GM18502 (cell line): Measurements from ENCODE around the gene MARCHF7.
"Not testable (repeated sequence)": the region's sequence is repeated elsewhere in the genome, so short reads cannot be mapped to it uniquely, and the experiment has no call there.

Source experiments
- ATAC-seq: cut with Tn5 transposase; IDR thresholded peaks from one replicate; pipeline ENCODE4 v1.9.1; 2021; ENCODE audit warnings: mild to moderate bottlenecking; ENCODE audit not compliant: unreplicated experiment, poor library complexity

The MARCHF7 gene

DNA sequence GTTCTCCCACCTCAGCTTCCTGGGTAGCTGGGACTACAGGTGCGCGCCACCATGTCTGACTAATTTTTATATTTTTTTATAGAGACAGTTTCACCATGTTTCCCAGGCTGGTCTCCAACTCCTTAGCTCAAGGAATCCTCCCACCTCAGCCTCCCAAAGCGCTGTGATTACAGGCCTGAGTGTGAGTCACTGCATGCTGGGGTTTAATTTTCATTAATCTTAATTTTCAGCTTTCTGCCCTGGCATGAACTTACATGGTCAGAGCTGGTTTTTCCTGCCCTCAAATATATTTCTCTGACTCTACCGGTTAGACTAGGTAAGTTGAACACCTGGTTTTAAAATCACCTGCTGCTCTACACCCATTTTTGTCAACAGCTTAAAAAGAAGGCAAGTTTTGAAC is 3.1 kb downstream of the MARCHF7 start:
- no peak for ATAC-seq

DNA sequence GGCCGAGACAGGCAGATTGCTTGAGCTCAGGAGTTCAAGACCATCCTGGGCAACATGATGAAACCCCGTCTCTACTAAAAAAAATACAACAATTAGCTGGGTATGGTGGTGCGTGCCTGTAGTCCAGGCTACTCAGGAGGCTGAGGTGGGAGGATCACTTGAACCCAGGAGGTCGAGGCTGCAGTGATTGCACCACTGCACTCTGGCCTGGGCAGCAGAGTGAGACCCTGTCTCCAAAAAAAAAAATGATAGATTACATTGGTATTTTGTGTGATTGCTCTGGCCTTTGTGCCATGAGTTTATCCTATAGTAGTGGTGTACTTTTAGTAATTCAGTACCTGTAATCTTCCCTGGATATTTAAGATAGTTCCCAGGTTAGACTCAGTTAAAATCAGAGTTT is 4.1 kb downstream of the MARCHF7 start:
- ATAC-seq: not testable (repeated sequence)

DNA sequence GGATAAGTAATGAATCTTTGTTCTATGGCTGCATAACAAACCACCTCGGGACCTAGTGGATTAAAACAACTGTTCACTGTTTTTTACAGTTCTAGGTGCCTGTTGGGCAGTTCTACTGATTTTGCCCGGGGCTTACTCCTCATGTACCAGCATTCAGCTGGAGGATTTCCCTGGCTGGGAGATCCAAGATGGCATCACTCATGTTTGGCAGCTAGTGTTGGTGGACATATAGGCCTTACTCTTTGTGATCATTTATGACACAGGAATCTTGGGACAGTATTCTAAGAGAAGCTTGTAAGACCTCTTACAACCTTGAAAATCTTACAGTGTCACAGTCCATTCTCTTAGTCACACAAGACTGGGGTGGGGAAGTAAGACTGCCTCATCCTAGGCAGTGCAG is 4.6 kb downstream of the MARCHF7 start:
- no peak for ATAC-seq

DNA sequence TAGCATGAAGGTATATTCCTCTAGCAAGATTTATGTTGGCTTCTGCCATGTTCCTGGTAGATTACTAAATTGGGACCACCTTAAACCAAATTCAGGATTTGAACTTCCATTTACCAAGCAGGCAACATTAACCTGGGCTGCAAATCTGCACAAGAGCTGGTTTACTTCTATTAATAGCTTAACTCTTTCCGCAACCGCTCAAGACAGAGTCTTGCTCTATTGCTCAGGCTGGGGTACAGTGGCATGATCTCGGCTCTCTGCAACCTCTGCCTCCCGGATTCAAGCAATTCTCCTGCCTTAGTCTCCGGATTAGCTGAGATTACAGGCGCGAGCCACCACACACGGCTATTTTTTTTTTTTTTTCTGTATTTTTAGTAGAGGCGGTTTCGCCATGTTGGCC is 8.4 kb downstream of the MARCHF7 start:
- ATAC-seq: no peak

DNA sequence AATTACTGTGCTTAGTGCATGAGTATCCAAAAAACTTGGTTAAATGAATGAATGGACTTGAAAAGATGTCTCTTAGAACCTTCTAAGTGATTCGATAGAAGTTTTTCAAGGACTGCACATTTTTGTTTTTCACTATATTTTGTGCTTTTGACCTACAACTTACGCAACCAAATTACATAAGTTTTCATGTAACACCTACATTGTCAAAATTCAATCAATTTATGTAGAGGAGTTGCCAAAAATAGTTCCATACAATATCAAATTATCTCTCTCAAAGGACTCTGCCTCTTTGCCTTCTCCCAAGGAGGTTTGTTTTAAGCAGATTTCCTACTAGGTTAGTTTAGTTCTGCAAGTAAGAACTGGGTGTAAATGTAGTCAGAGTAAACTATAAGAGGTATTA is 10.3 kb downstream of the MARCHF7 start:
- ATAC-seq: no peak

DNA sequence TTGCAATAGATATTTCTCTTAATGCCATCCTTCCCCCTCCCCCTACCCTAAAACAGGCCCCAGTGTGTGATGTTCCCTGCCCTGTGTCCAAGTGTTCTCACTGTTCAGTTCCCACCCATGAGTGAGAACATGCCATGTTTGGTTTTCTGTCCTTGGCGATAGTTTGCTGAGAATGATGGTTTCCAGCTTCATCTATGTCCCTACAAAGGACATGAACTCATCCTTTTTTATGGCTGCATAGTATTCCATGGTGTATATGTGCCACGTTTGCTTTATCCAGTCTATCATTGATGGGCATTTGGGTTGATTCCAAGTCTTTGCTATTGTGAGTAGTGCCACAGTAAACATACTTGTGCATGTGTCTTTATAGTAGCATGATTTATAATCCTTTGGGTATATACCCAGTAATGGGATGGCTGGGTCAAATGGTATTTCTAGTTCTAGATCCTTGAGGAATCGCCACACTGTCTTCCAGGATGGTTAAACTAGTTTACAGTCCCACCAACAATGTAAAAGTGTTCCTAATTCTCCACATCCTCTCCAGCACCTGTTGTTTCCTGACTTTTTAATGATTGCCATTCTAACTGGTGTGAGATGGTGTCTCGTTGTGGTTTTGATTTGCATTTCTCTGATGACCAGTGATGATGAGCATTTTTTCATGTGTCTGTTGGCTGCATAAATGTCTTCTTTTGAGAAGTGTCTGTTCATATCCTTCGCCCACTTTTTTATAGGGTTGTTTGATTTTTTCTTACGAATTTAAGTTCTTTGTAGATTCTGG is 12.7 kb downstream of the MARCHF7 start:
- not testable (repeated sequence) for ATAC-seq

DNA sequence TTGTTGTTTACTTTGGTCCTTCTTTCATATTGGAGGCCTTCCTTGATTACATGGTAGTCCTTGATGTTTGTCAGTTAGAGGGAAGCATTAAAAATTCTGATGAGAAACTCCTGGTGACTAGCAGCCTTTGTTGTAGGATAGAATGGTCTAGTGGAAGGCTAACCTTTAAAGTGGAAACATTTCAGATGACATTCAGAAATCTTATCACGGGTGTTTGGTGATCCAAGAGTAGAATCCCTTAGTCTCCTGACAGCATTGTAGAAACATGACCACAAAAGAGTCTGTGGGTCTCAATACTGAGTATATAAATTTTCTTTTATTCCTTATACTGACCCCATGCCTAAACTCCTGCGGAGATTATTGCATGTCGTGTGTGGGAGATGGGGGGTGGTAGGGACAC is 13.4 kb downstream of the MARCHF7 start:
- no peak for ATAC-seq

DNA sequence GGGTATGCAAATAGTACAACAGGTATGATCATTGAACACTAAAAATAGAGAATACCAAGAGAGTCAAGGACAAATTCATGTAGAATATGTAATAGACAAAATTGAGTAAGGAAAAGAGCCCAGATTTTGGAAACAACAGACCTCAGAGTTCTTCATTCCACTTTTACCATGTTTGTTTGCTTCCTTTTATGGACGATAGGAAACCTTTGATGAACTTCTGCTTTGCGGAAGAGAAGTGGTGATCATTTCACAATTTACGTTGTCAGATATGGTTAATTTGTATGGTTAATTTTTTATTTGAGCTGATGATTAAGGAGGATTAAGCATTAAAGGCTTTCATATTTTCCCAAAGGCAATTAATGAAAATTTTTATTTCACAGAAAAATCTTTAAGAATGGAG is 16.3 kb downstream of the MARCHF7 start:
- no peak for ATAC-seq

DNA sequence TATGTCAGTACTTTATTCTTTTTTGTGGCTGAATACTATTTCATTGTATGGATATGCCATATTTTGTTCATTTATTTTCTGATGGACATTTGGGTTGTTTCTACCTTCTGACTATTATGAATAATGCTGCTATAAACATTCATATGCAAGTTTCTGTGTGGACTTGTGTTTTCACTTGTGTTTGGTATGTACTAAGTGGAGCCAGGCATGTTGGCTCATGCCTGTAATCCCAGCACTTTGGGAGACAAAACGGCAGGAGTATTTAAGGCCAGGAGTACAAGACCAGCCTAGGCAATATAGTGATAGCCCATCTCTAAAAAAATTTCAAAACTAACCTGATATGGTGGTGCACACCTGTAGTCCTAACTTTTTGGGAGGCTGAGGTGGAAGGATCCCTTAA is 23.3 kb downstream of the MARCHF7 start:
- no peak for ATAC-seq

DNA sequence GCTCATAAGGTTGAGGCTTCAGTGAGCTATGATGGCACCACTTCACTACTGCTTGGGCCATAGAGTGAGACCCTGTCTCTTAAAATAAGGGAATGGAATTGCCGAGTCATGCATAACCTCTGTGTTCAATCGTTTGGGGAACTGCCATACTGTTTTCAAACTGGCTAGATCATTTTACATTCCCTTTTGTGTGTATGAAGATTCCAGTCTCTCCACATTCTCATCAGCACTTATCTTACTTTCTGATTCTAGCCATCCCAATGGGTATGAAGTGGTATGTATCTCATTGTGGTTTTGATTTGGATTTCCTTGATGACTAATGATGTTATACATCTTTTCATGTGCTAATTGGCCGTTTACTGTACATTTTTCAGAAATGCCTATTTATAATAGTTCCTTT is 23.7 kb downstream of the MARCHF7 start:
- no peak for ATAC-seq

DNA sequence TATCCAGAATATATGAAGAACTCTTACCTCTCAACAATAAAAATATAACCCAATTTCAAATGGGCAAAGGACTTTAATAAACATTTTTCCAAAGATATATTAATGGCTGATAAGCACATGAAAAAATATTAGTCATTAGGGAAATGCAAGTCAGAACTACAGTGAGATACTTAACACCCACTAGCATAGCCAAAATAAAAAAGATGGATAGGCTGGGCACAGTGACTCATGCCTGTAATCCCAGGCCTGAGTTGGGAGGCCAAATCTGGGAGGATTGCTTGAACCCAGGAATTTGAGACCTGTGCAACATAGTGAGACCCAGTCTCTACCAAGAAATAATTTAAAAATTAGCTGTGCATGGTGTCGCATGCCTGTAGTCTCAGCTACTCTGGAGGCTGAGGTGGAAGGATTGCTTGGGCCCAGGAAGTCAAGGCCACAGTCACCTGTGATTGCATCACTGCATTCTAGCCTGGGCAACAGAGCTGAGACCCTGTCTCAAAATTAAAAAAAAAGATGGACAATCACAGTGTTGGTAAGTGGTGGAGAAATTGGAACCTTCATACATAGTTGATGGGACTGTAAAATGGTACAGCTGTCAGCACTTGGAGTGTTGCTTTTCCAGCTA is 25.1 kb downstream of the MARCHF7 start:
- no peak for ATAC-seq

DNA sequence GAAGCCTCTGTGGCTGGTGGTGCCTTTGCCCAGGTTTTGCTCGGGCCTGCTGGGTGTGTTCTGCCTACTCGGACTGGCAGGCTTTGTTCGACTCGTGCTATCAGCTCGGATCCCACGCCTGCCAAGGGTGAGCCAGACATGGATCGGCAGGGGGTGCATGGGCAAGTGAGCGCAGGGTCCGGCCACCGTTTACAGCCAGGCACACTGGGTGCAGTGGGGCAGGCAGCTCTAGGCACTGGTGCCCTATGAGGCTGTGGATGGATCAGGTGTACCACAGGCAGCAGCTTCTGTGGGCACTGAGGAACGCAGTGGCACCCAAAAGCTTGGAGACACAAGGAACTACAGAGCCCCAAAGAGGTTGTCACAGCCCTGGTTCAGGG is 25.6 kb downstream of the MARCHF7 start:
- no peak for ATAC-seq

DNA sequence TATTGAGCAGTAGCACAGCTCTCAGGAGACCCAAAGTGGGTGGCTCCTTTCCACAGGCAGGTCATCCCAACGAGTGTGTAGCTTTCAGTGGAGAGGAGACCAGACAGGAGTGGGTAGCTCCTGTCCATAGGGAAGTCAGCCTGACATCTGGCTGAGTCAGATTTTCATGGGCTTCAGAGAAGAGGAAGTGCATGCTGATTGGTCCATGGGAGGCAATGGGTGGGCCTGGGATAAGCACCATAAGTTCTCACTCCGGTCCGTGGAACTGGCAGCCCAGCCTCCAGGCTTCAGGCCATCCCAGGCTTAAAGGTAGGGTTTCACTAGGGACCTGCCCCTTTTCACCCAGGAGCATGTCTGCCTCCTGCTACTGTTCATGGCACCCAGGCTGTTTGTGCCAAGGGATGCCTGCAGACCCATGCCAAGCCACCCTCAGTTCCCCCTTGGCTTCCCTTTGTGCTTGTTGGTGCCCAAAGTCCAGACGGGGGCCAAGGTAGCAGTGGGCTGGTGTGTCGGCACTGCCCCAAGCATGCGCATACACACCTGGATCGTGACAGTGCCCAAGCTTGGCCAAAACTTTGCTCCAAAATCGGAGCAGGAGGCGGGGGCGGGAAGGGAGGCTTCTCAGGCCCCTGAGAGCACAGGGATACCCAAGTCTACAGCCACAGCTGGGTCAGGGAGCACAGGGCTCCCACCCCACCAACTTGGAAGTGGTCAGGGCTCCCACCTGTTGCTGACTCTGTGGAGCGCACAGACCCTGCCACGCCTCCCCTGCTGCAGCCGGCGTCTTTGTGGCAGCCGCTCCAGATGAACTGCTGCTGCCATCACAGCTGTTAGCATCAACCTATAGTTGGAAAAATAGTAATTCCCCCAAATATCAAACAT is 26.4 kb downstream of the MARCHF7 start:
- no peak for ATAC-seq

DNA sequence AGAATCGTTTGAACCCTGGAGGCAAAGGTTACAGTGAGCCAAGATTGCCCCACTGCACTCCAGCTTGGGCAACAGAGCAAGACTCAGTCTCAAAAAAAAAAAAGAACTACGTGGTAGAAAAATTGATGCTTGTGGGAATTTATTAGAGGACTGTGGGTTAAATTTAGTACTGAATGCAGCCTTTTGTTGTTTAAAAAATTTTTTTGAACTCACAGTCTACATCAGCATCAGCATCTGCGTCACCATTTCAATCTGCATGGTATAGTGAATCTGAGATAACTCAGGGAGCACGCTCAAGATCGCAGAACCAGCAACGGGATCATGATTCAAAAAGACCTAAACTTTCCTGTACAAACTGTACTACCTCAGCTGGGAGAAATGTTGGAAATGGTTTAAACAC is 30.5 kb downstream of the MARCHF7 start:
- no peak for ATAC-seq

DNA sequence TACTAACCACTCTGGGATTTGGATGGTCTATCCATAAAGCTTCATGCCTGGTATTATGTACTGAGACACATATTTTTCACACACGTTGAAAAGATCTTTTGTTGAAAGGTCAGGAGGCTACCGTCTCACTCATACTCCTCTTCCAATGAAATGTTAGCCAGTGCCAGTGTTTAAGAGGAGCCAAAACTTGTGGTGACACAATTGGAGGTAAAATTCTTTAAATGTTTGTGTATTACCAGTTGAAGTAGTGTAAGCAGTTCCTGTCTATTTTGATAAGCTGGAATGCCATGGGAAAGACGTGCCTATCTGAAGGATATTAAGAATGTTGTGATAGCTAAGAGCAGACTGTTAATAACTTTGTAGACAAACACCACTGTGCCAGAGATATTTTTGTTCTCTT is 32.1 kb downstream of the MARCHF7 start:
- ATAC-seq: no peak

DNA sequence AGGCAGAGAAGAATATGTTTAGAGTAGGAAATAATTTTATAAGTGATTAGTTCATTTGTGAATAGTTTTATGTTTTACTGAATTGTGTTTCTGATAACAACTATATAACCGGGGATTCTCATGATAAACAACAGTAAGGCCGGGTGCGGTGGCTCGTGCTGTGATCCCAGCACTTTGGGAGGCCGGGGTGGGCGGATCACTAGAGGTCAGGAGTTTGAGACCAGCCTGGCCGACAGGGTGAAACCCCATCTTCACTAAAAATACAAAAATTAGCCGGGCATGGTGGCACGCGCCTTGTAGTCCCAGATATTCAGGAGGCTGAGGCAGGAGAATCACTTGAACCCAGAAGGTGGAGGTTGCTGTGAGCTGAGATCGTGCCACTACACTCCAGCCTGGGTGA is 32.9 kb downstream of the MARCHF7 start:
- not testable (repeated sequence) for ATAC-seq

DNA sequence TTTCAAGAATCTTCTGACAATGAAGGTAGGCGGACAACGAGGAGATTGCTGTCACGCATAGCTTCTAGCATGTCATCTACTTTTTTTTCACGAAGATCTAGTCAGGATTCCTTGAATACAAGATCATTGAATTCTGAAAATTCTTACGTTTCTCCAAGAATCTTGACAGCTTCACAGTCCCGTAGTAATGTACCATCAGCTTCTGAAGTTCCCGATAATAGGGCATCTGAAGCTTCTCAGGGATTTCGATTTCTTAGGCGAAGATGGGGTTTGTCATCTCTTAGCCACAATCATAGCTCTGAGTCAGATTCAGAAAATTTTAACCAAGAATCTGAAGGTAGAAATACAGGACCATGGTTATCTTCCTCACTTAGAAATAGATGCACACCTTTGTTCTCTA is 35.8 kb downstream of the MARCHF7 start:
- no peak for ATAC-seq

DNA sequence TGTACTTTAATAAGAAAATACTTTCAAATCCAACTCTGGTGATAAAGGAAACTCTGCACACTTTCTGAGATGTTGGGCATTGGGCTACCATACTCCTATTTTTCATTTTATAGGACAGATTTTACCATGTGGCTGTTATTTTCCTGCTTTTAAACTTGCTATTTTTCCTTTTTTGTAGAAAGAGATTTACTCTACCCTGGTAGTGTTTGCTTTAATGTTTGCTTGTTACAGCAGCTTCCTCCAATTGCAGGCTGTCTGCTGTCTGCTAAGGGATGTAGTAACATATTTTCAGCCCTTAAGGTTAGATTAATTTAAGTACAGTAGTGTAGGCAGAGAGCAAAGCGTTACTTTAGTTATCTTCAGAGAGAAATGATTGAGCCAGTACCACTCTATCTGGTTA is 38.6 kb downstream of the MARCHF7 start:
- ATAC-seq: no peak

DNA sequence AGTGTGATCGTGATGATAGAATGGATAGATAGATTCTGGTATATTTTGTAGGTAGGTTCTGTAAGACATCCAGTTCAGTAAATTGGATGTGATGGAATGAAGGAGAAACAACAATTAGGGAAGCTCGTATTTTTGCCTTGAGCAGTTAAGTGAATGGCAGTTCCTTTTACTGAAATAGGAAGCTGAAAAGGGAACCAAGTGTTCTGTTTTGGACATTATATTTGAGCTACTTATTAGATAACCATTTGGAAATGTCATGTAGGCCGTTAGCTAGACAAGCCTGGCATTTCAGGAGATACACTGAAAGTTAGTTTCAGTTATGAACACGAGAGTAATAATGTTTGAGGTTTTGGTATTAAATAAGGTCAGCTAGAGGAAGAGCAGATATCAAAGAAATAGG is 41.5 kb downstream of the MARCHF7 start:
- no peak for ATAC-seq

DNA sequence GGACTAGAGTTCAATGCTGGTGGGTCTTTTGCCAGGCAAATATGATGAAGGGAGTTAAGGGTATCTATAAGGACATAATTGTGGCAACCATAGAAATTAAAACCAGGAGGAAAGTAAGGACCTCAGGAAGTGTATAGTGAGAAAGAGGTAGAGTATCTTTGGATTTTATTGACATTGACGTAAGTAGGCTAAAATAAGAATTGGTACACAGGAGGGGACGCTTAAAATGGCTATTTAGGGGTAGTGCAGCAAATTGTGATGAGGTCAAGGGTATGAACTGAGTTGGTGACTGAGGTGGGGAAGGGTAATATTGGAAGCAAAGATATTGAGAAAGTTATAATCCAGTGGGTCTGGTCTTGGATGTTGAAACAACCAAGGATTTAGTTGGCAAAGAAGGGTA is 42.7 kb downstream of the MARCHF7 start:
- ATAC-seq: no peak

DNA sequence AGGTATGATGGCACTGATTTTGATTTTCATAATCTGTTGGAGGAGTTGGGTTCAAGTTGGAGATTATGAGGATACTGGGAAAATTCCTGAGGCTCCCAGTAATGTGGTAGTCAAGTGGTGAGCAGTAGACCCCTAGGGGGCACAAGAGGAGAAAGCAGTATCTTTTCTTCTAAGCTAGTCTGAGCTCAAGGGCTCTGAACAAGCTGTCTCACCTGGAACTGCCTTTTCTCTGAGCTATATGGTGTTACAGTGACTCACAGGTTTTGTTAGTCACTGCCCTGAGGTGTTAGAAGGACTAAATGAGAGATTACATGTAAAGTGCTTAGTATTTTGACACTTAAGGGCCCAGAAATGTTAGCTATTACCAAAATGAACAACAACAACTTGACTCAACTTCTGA is 43.5 kb downstream of the MARCHF7 start:
- ATAC-seq: no peak
